Liver (tissue), 3 donors: Measurements from ENCODE around the gene DET1.
"Not testable (repeated sequence)": the region's sequence is repeated elsewhere in the genome, so short reads cannot be mapped to it uniquely, and the experiment has no call there.

ENCODE experiments used
- ATF3 ChIP-seq: IDR thresholded peaks from 2 replicates; pipeline ENCODE4 v1.6.1; 2016; ENCODE audit warnings: antibody characterized with exemption
- CTCF ChIP-seq: fragments of 150-350 bp; IDR thresholded peaks from 2 replicates; pipeline ENCODE4 v1.5.1; 2017; ENCODE audit warnings: improper control_type of control experiment, low read depth, low read length; ENCODE audit not compliant: missing input control
- GABPA ChIP-seq, 2 donors: IDR thresholded peaks in 1 of 2; conservative IDR thresholded peaks in 1 of 2; 2 replicates each; pipeline ENCODE4 v1.6.1; 2016; ENCODE audit warnings: antibody characterized with exemption in 2 of 2, mild to moderate bottlenecking in 1 of 2, moderate library complexity in 1 of 2
- JUND ChIP-seq, 2 donors: IDR thresholded peaks; 2 replicates each; pipeline ENCODE4 v1.6.1; 2016; ENCODE audit warnings: antibody characterized with exemption in 2 of 2
- MAX ChIP-seq: IDR thresholded peaks from 2 replicates; pipeline ENCODE4 v1.6.1; 2016; ENCODE audit warnings: antibody characterized with exemption
- NR2F2 ChIP-seq: IDR thresholded peaks from 2 replicates; pipeline ENCODE4 v1.6.1; 2016; ENCODE audit warnings: antibody characterized with exemption
- RAD21 ChIP-seq, 2 donors: IDR thresholded peaks; 2 replicates each; pipeline ENCODE4 v1.6.1; 2016; ENCODE audit warnings: antibody characterized with exemption in 2 of 2, mild to moderate bottlenecking in 2 of 2
- REST ChIP-seq: IDR thresholded peaks from 2 replicates; pipeline ENCODE4 v1.6.1; 2016; ENCODE audit warnings: antibody characterized with exemption, mild to moderate bottlenecking
- RXRA ChIP-seq, 2 donors: IDR thresholded peaks; 2 replicates each; pipeline ENCODE4 v1.6.1; 2017 to 2018; ENCODE audit warnings: antibody characterized with exemption in 2 of 2, mild to moderate bottlenecking in 1 of 2
- SP1 ChIP-seq: IDR thresholded peaks from 2 replicates; pipeline ENCODE4 v1.6.1; 2018; ENCODE audit warnings: antibody characterized with exemption, mild to moderate bottlenecking
- YY1 ChIP-seq: IDR thresholded peaks from 2 replicates; pipeline ENCODE4 v1.6.1; 2016; ENCODE audit warnings: antibody characterized with exemption, mild to moderate bottlenecking
- donor health status: healthy.
- donor health status: healthy.

GRCh38 chr15:88559565-88559964, 13.1 kb upstream of the DET1 start:
- not testable (repeated sequence) for TF ChIP-seq SP1; CTCF; REST; YY1; GABPA (IDR thresholded peaks at IDR 0.05 in 1 of 2, conservative IDR thresholded peaks at IDR 0.05 in 1 of 2); RXRA (IDR thresholded peaks at IDR 0.05); JUND (IDR thresholded peaks at IDR 0.05); MAX; NR2F2; RAD21 (IDR thresholded peaks at IDR 0.05); ATF3
